ENCODE data around the gene NCOA6. TPM values are rescaled to one million over a fixed set of nuclear protein-coding genes. Genes with fewer than 3 reads are reported as not detected.

The NCOA6 gene
- total RNA-seq, 4 donors from 2014 or later = 34.8 to 81.8 (median 44.2) TPM

DNA sequence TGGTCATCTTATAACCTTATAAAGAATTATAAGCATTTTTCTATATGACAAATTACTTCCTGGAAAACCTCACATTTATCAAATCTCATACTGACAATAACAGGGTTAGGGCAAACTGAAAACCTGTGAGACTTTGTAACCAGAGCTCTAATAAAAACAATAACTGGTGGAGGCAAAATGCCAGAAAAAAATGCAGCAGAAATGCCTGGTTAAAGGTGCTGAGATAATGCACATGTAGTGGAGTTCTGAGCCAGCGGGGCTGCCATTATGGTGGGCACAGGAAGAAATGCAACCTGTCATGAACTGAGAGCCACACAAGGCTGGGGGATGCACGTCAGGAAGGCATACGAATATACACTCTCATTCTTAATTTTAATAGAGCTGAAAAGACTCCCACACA is 53.0 kb downstream of the NCOA6 start:
- no peaks in the 10 kb centered on the region for H3K9me3 ChIP-seq
- H3K36me3 ChIP-seq = peaks cover 0 to 43% (median 20%) of the 10 kb centered on the region in 4 donors
- DNase-seq = no peak
- in situ Hi-C loops (cut with MboI; ENCODE audit: low pct_ligation_motif_present in 1 of 4, low pct_unique_long_range_greater_than_20kb in 1 of 4, low sequenced_read_pairs in 3 of 4) = loop anchor here in 2 of 4 donors (25.0 kb wide), 1 partner anchor 460 kb away; the partner anchor contains the start of gene AHCY (in 2 of the 2)
- TF ChIP-seq CTCF (IDR thresholded peaks at IDR 0.05) = no peak
- TF ChIP-seq POLR2AphosphoS5 (IDR thresholded peaks at IDR 0.05) = no peak
- no peak for TF ChIP-seq EP300 (IDR thresholded peaks at IDR 0.05; ENCODE audit: low read depth)
- no peak for TF ChIP-seq POLR2A (IDR thresholded peaks at IDR 0.05)
- no peak overlapping the region for H3K4me3 ChIP-seq
- H3K4me1 ChIP-seq = no peaks in the 10 kb centered on the region
- no peak overlapping the region for H3K27ac ChIP-seq
- no peaks in the 10 kb centered on the region for H3K27me3 ChIP-seq
- 91 to 96% methylated on average over 3 of the region's 3 CpGs for WGBS, 2 donors (ENCODE audit: low coverage in 1 of 2)
- intact Hi-C loops (cut with DNase I; ENCODE audit: low total_unique reads) = no loop called here

GRCh38 chr20:34771680-34772081 is 53.8 kb downstream of the NCOA6 start:
- H3K27ac ChIP-seq = no peak overlapping the region
- no peaks in the 10 kb centered on the region for H3K9me3 ChIP-seq
- 84 to 86% methylated on average over 3 of the region's 3 CpGs for WGBS, 2 donors (ENCODE audit: low coverage in 1 of 2)
- intact Hi-C loops (cut with DNase I; ENCODE audit: low total_unique reads) (no loop called here), in situ Hi-C loops (cut with MboI; ENCODE audit: low pct_ligation_motif_present in 1 of 4, low pct_unique_long_range_greater_than_20kb in 1 of 4, low sequenced_read_pairs in 3 of 4) (loop anchor here in 2 of 4 donors (25.0 kb wide), 1 partner anchor 459 kb away; the partner anchor contains the start of gene AHCY (in 2 of the 2))
- H3K27me3 ChIP-seq = no peaks in the 10 kb centered on the region
- TF ChIP-seq POLR2A (IDR thresholded peaks at IDR 0.05) (no peak), EP300 (IDR thresholded peaks at IDR 0.05; ENCODE audit: low read depth) (no peak), POLR2AphosphoS5 (IDR thresholded peaks at IDR 0.05) (no peak), CTCF (IDR thresholded peaks at IDR 0.05) (no peak)
- H3K4me3 ChIP-seq = no peak overlapping the region
- peaks cover 0 to 51% (median 23%) of the 10 kb centered on the region in 4 donors for H3K36me3 ChIP-seq
- no peaks in the 10 kb centered on the region for H3K4me1 ChIP-seq
- no peak for DNase-seq

- intact Hi-C loops (cut with DNase I; ENCODE audit: low total_unique reads) = no loop called here
- in situ Hi-C loops (cut with MboI; ENCODE audit: low pct_ligation_motif_present in 1 of 4, low pct_unique_long_range_greater_than_20kb in 1 of 4, low sequenced_read_pairs in 3 of 4) = loop anchor here in 2 of 4 donors (25.0 kb wide), 1 partner anchor 456 kb away; the partner anchor contains the start of gene AHCY (in 2 of the 2)
- WGBS, 2 donors (ENCODE audit: low coverage in 1 of 2) = 85 to 93% methylated on average over 3 of the region's 3 CpGs
- Histone ChIP-seq H3K4me3 (no peak overlapping the region), H3K27ac (no peak overlapping the region), H3K27me3 (no peaks in the 10 kb centered on the region), H3K4me1 (no peaks in the 10 kb centered on the region), H3K36me3 (peaks cover 0 to 53% (median 24%) of the 10 kb centered on the region in 4 donors), H3K9me3 (no peaks in the 10 kb centered on the region)
- DNase-seq = no peak
- TF ChIP-seq EP300 (IDR thresholded peaks at IDR 0.05; ENCODE audit: low read depth) (no peak), POLR2A (IDR thresholded peaks at IDR 0.05) (no peak), POLR2AphosphoS5 (IDR thresholded peaks at IDR 0.05) (no peak), CTCF (IDR thresholded peaks at IDR 0.05) (no peak)
These were observed 57.4 kb downstream of the NCOA6 start for GRCh38 chr20:34768096-34768495.

GRCh38 chr20:34762031-34762555 is 63.4 kb downstream of the NCOA6 start:
- 0% methylated on average over 1 of the region's 1 CpG for WGBS, 2 donors (ENCODE audit: low coverage in 1 of 2)
- Histone ChIP-seq H3K4me3 (no peak overlapping the region), H3K4me1 (no peaks in the 10 kb centered on the region), H3K36me3 (peaks cover 0 to 69% (median 34%) of the 10 kb centered on the region in 4 donors), H3K27ac (no peak overlapping the region), H3K9me3 (no peaks in the 10 kb centered on the region), H3K27me3 (no peaks in the 10 kb centered on the region)
- intact Hi-C loops (cut with DNase I; ENCODE audit: low total_unique reads) = no loop called here
- no peak for DNase-seq
- in situ Hi-C loops (cut with MboI; ENCODE audit: low pct_ligation_motif_present in 1 of 4, low pct_unique_long_range_greater_than_20kb in 1 of 4, low sequenced_read_pairs in 3 of 4) = loop anchor here in 2 of 4 donors (25.0 kb wide), 1 partner anchor 450 kb away; the partner anchor contains the start of gene AHCY (in 2 of the 2)
- no peak for TF ChIP-seq CTCF (IDR thresholded peaks at IDR 0.05)
- no peak for TF ChIP-seq POLR2A (IDR thresholded peaks at IDR 0.05)
- TF ChIP-seq EP300 (IDR thresholded peaks at IDR 0.05; ENCODE audit: low read depth) = no peak
- no peak for TF ChIP-seq POLR2AphosphoS5 (IDR thresholded peaks at IDR 0.05)

Data from transverse colon (tissue), 4 donors.